HS-5 (cell line): Measurements from ENCODE around the gene HOXC10.
A peak's percentile ranks its signal among the peaks of the same experiment; 100 is the strongest.

Source experiments
- DNase-seq: peaks from one replicate; pipeline ENCODE4 v3.0.0-alpha.2; 2012; ENCODE audit warnings: low read depth

Gene HOXC10

DNA sequence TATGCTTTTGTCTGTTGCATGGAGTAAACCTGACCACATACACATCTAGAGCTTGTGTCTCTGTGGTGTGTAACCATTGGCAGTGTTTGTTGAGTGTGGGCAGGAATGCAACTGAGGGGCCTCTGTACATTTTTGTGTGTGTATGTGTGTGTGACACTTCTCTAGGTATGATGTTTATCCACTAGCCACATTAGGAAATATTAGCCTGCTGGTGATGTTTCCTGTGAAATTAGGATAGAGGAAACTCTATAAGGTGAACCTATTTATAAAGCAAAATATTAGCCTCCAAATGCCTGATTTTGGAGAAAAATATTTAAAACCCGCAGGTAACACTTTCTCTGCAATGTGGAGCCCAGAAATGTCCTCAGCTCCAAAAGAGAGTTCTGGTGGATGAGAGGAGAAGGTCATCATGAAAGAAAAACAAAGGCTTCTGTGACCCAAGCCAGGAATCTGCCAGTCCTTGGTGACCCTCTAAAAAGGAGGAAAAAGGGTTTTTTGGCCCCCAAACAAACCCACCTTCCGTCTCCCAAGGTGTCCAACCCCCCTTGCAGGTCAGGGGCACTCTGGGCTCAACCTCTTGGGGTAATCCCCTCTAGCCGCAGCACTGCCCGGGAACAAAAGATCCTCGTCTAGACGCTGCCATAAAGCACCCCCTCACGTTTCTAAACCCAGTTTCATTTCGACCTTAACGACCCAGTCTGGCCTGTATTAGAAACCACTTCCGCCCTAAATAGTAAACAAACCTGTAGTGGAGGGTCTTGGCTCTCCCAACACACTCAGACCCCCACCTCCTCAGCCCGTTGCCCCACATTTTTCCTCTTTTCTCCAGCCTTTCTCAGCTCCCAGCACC lies 7.1 kb upstream of the HOXC10 start:
- DNase-seq = no peak

DNA sequence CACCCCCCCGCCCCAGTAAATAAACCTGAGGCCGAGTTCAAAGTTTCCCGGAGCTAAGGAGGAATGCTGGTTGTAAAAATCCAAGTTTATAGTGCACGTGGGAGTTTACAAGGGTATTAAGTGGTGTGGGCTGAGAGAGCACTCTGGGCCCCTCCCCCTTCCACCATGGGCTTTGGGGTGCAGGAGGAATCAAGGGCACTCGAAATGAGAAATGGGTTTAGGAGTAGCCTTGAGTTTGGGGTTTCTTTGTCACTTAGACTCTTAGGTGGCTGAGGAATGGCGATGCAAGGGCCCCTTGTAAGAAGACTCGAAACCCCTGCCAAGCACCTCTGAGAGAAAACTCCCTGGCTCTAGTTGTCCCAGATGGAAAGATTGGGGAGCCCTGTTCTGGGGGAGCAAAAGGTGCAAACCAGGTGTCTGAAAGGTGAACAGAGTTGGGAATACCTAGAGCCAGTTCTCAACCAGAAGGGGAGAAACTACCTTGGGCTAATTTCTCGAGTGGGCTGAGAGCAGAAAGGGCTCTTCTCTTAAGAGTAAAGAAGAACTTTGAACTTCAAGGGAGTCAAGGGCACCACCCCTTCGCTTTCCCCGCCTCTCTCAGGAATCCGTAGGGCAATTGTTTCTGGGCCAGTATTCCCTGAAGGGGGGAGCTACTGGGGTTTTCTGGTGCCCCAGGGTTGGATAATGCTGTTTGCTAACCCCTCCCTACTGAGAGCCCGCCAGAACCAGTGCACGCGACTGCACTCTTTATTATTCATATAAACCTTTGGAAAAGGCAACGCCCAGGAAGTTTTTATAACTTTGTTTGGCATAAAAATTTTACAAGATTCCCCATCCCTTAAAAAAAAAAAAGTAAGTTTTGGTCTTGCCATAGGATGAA lies 6.2 kb upstream of the HOXC10 start:
- no peak for DNase-seq

DNA sequence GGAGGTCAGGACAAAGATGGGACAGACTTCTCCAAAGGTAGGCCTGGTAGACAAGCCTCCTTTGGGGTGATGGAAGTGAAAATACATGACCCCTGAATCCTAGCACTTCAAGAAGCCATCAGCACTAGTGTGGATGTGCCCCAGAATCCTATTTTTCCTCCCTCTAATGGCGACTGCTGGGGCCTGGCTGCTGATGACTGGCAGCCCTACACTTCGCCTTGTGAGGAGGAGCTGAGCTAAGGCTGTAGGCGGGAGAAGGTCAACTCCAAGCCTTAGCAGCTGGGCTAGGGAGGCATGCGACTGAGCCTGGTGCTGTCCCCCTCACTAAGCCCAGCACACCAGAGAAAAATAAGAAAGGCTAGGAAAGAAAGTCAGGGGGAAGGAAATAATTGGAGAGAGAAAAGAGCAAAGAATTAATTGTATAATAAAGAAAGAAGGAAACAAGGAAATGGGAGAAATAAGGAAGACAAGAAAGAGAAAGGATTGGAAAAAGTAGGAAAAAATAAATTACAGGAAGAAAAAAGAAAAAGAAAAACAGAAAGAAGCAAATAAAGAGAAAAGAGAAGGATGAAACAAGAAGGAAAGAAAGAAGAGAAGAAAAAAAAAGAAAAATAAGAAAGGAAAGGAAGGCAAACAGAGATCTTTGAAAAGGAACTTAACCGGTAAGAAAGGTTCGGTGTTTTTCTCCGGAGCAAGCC lies 4.7 kb upstream of the HOXC10 start:
- DNase-seq = no peak

DNA sequence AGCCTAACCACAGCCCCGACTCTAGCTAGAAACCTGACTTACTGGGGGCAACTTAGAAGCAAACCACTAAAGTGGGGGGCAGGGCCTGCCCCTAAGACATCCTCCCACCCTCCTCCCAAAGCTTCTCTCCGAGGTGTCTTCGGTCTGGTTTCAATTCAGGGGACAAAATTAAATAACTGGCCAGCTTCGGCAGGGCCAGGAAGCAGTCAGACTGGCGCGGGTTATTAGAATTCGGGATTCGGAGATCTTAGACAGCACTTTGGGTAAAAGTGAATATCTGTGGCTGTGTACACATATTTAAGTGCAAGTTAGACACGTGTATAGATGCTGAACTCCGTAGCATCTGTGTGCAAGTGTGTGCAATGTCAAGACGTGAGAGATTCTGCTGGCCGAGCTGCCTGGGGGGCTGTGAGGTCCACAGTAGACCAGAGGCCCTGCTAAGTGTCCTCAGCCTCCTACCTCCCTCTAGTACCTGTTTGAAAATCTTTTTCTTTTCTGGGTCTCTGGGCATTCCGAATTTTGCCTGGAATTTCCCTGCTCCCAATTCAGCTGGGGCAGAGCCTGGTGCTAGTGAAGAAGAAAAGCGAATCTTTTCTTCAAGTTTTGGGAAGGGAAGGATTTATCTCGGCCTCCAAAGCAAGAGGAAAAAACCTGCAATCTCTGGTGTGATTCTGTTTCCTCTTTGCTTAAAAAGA lies 4.0 kb upstream of the HOXC10 start:
- DNase-seq = no peak

DNA sequence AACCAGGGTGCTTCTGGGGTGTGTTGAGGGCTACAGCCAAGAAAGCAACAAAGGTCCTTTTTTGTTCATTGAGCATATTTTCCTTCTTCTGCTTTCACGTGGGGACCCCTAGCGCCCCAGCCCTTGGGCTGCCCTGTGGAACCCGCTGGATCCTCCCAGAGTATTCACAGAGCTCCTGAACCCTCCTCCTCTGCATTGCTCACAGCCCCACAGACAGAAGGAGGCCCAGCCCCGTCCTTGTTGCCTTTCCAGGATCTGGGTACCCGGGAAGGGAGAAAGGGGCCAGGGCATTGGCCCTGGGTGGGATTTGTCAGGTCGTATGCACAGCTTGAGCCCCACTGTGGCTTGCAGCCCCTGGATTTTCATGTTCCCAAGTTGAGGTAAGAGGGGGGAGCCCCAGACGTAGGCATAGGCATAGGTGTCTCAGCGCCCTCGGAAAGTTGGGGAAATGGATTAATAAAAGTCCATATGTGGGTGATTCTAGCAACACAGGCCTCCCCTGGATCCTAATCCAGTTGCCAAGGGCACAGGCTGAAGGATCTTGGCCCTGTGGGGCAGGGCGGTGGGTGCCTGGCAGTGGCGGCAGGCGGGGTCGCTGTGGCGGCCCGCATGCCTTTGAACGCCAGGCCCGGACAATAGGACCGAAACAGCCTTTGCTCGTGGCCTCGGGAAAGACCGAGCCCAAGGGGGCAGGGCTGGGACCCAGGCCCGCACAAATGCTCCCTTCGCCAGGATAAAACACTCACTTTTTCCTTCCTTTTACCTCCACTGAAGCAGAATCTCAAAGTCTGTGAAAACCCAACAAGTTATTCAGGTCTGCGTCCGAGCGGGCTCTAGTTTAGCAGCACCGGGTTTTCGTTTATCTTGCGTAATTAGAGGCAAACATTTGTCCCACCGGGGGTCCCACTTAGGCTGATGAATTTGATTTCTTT lies 3.0 kb upstream of the HOXC10 start:
- no peak for DNase-seq

DNA sequence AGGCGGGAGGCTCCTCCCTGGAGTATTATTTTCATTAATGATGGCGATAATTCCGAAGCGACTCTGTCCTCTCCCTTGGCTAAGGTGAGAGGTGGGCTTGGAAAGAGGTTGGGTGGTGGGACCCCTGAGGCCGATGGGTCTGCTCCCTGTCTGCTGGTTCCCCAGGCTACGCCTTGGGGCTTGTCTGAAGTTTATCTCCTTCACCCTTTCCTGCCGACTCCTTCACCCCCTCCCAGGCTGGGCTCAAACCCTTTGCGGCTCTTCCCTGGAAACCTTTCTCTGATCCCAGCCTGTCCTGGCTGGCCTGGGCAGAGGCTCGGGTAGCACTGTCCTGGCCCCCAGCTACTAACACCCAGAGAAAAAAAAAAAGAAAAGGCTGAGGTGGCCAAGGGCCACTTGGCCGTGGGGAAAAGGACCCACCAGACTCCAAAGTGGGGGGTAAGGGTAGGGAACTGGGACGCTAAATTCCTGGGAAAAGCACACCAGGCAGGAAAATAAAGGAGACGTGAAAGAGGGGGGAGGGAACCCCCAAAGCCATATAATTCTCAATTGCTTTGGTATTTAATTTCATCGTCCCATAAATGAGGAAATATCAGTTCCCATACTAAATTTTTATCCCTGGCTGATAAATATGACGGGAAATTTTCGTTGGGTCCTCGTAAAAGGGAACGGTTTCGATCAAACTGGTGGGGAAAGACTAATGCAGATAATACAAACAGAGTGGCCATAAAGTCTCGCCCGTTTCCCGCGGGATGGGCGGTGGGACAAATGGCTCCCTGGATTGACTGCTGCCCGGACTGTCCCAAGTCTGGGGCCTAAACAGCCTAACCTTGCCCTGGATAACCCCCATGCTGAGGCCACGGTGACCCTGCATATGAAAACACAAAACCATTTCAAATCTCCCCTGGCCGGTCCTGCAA lies 2.0 kb upstream of the HOXC10 start:
- no peak for DNase-seq

DNA sequence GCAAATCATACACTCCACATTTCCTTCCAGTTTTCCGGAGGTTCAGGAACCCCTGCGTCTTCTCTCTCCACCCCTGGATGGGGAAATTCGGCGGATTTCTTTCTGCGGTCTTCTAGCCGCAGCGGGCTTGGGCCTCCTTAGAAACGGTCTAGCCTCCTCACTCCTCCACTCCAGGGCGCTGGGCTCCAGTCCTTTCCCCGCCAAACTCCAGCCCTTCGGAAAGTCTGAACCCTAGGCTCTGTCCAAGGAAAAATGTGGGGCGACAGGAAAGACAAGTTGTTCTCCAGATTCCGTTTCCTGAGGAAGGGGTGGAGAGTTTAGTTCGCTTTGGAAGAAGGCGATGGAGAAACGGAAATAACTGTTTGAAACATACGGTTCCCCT lies 1.4 kb upstream of the HOXC10 start:
- no peak for DNase-seq

DNA sequence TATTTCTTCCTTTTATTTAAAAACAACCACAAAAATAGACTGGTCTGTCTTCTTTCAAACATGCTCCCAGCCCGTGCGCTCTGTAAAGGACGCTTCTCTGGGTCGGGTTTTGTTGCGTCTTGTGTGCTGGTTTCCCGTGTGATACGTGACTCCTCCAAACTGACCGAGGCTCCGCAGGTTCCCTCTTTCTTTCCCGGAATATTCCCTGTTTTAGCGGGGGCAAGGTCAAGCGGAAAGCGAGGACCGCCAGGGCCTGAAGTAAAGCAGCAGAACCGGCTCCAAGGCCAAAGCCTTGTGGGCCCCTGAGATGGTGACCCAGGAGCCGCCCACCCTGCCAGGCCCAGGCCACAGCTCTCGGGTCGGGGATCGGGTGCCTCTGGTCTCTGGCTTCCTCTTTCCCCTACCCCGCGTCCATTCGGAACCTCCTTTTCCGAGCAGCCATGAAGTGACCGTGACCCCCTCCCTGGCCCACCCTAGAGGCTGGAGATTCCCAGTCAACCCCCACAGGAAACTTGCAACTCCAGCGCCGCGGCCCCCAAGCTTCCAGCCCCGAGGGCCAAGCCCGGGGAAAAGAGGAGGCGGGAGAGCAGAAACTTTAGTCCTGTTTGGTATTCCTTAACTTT lies 885 bp upstream of the HOXC10 start:
- peak; percentile 78 for DNase-seq

DNA sequence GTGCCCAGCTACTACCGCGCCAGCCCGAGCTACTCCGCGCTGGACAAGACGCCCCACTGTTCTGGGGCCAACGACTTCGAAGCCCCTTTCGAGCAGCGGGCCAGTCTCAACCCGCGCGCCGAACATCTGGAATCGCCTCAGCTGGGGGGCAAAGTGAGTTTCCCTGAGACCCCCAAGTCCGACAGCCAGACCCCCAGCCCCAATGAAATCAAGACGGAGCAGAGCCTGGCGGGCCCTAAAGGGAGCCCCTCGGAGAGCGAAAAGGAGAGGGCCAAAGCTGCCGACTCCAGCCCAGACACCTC lies 697 bp downstream of the HOXC10 start:
- DNase-seq = no peak

DNA sequence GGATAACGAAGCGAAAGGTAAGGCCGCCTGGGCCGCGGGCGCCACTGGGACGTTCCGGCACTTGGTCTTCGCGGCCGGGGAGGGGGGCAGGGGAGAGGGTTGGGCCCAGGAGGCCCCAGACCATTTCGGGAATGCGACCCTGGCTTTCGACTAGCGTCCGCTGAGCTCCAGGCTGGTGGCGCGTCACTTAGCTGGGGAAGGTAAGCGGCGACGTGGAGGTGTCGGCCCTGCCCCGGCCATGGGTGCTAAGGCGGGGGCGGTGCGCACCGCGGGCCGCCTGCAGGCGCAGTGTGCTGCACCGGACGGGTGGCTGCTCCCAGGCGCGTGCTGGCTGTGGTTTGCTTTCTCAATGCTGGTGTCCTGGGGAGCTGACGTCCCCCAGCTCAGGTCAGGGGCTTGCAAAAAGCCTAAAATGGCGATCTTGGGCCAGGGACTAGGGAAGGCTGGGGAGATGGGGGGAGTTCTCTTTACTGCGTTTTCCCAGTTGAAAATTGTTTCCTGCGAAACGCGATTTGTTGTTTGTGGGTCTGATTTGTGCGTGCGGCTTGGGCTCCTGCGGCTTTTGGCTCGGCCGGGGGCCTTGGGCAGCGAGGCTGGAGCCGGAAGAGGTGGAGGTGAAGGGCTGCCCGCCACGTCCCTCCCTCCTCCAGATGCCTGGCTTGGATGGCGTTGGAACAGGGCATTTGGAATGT lies 1.2 kb downstream of the HOXC10 start:
- no peak for DNase-seq

DNA sequence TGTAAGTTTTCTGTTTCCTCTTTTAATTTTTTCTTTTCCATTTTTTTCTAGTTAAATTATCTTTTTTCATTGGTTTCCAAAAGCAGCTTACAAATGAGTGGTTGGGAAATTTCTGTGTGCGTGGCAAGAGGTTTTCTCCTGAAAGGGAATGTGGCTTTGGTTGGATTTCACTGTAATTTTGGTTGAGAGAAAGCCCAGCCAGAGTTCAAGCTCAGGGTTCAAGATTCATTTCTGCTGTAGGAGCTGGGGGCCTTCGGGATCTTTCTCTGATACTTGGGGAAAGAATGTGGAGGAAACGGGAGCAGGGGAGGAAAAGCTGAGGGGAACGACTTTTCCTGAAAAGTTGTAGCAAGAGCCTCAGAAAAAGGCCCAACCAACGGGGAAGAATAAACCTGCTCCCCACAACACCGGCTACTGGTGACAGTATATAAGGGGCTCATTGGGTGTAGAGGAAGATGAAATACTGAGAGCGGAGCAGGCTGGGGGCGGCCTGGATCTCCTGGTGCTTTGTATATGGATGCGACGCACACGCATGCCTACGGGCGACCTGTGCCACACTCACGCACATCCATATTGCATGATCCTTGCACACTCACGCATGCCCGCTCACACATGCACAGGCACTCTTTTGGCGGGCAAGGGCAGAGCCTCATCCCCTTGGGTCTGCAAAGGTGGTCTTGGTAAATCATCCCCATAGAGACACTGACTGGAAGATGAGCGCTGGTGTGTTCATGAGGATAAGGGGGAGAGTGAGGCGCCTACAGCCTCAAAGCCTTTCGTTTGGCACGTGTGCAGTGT lies 1.9 kb downstream of the HOXC10 start:
- no peak for DNase-seq

DNA sequence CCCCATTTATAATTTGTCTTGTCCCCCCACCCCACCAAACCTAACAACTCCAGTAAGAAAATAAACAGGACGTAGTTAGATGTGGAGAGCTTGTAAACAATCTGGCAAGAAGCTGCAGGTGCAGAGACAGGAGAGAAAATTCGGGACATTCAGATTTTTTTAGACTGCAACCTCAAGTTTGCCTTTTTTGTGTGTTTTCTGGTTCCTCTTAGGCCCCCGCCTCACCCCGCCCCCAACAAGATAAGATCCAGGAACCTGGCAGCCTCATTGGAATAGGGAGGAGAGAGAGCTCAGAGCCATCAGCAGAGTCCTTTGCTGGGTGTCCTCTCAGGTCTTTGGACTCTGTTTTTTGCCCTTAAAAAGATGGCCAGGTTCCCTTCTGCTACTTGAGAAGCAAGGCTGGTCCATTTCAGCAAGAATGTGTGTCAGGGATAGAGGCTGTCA lies 2.9 kb downstream of the HOXC10 start:
- DNase-seq = no peak

DNA sequence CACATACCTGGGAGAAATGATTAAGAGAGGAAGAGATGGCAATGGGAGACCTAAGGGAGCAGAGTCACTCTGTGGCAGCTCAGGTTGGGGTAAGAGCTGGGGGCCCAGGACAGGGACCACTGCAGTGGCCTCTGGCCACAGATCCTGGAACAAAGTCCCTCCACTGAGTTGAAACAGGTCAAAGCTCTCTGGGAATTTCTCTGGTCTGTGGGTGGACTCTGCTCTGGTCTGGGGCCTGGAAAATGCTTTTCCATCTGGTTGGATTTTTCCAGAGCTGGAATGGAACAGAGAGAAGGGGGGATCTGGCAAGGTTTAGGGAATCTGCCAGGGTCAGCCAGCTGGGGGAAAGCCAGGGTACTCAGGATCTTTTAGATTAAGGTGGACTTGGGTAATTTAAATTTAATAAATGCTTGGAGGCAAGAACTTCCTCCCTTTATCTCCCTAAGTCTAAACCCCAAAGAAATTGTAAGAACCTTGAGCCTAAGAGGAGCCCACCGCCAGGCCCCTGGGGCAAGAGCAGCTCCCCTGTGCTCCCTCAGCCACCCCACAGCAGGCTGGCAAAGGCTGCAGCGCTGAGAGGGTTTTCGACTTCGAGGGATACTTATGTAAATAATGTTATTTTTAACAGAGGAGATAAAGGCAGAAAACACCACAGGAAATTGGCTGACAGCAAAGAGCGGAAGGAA lies 3.7 kb downstream of the HOXC10 start:
- DNase-seq = no peak

DNA sequence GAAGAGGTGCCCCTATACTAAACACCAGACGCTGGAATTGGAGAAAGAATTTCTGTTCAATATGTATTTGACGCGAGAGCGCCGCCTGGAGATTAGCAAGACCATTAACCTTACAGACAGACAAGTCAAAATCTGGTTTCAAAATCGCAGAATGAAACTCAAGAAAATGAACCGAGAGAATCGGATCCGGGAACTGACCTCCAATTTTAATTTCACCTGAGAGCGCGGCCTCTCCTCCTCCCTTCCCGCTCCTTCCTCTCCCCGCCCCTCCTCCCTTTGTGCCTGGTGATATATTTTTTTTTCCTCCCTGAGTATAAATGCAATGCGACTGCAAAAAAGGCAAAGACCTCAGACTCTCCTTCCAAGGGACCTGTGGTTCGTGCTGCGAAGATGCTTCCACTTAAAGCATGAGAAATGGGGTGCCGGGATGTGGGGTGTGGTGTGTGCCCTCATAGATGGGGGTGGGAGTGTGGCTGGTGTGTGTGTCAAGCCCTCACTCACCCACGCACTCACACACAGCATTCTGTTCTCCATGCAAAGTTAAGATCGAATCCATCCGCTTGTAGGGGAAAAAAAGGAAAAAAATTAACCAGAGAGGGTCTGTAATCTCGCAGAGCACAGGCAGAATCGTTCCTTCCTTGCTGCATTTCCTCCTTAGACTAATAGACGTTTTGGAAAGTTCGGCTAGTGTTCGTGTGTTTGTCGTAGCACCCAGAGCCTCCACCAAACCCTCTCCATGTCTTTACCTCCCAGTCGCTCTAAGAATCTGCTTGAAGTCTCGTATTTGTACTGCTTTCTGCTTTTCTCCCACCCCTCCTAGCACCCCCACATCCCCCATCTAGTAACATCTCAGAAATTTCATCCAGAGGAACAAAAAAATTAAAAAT lies 4.5 kb downstream of the HOXC10 start:
- no peak for DNase-seq

DNA sequence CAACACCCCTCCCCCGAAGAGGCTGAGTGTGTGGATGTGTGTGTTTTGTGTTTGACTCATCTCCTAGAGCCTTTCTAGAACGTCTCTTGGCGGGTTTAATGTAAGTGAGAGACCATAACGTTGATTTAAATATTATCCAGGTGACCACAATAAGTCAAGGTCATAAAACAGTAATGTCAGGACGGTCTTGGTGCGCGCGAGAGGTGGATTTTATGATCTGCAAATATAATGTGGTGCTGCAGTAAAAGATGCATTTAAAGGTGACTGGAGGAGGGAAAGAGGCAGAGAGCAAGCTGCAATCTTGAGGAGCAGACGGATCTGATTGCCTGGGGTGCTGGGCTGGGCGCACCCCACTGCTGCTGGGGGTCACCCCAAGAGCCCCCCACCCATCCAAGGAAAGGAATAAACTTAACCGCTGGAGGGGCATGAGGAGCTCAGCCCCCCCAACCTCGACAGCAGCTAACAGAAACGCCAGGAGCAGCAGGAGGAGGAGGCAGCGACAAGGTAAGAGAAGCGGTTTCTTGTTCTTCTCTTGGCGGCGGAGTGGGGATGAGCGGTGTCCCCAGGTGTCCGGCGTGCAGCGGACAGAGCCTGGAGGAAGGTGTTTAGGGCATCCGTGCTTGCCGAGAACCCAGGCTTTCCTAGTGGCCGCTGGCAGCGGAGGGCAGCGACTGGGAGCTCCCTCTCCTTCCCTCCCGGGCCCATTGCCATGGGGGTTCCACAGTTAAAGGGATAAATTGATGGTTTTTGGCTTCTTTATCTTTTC lies 5.5 kb downstream of the HOXC10 start:
- no peak for DNase-seq

DNA sequence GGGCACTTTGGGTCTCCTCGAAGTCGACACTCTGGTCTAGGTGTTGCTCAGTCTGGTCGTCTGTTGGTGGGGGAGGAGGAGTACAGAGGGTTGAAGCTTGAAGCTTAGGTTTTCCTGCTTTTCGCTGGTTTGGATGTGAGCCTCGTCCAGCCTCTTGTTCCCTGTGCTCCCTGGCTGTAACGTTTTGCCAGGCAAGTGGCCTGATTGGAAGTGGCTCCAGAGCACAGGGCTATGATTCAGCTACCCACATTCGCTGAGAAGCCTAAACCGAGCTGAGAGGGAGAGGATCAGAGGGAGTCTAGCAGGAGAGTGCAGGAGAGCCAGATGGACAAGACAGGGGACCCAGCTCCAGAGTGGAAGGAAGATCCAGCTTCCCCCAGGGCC lies 6.1 kb downstream of the HOXC10 start:
- DNase-seq = peak; percentile 78
